ENCODE results near the gene LRBA.

Gene LRBA

GRCh38 chr4:150477869-150478268 lies 537.2 kb downstream of the LRBA start:
- no peak for DNase-seq

GRCh38 chr4:150476776-150477175 lies 538.3 kb downstream of the LRBA start:
- no peak for DNase-seq

GRCh38 chr4:150475763-150476162 lies 539.3 kb downstream of the LRBA start:
- DNase-seq, result no peak

GRCh38 chr4:150464523-150464922 lies 550.6 kb downstream of the LRBA start:
- no peak for DNase-seq

GRCh38 chr4:150462743-150463142 lies 552.3 kb downstream of the LRBA start:
- no peak for DNase-seq

GRCh38 chr4:150461957-150462356 lies 553.1 kb downstream of the LRBA start:
- no peak for DNase-seq

DNA sequence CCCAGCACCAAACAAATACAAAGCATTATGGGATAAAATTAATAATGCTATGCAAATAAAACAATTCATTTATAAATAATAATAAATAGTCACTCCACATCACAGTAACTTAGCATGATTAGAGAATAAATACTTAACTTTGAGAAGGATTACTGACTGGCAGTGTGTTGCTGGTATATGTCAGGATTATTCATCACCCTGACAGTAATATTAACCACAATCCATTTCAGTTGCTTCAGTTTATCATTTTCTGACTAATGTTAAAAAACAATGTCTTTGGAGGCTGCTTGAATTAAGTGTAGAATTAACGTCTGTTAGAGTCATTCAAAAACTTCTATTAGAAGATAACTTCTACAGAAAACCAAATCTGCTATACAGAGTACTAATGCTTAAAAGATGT lies 557.3 kb downstream of the LRBA start:
- DNase-seq, result no peak

DNA sequence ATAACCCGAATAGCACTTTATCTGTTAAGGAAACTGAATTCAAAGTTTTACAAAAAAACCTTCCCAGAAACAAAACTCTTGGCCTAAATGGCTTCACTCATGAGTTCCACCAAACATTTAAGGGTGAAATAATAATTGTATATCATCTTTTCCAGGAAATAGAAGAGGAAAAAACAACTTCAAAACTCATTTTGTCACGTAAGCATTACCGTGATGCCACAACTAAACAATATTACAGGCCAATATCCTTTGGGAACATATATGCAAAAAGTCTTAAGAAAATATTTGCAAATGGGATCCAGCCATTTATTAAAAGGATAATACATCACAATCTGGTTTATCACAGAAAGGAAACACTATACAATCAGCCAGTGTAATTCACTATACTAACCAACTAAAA lies 563.2 kb downstream of the LRBA start:
- no peak for DNase-seq

GRCh38 chr4:150447356-150447755 lies 567.7 kb downstream of the LRBA start:
- no peak for DNase-seq

DNA sequence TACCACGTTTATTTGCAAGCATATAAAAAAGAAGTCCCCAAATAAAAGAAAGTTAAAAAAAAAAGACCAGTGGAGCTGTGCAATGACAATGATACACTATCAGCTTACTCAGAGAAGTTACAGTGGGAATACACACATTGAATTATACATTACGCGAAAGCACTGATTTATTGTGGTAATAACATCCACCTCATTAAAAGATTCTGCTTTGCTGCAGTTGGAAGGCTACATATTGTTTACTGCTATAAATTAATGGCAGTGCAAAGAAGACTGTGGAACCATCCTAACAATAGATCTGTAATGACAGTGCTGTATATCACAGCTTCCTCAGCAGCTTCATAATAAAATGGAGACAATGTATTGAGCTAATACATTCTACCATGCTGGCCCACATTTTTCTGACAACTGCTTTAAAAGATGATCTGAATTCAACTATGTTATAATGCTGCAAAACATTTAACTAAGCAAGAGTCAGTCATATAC lies 575.6 kb downstream of the LRBA start:
- DNase-seq, result no peak

DNA sequence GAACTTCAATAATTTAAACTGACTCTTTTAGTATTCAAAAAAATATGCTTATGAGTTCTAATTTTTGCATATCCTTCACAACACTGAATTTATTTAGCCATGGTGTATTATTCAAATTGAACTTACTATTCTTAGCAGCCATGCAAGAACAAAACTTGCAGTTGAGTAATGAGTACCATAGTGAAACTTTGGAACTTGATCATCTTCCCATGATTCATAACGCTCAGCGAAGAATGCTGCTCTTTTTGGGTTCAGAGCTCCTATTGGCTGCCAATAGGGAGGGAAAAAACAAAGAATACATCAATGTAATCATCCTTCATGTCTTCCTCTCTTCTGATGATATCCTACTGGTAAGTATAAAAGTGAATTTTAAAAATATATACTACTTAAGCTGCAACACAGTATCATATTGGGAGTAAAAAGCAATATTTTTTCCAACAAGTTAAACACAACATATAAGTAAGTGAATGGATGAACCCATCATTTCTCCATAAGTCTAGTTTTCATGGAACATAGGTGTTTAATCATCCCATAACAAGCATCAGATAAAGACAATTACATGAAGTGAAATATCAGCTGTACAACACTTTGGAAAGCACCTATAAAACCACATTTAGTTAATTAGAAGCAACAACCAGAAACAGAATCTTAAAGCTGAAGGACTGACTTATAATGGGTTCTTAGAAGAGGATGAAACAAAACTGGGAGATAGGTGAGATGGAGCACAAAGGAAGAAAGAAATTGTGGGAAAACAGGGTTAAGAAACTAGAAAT lies 578.3 kb downstream of the LRBA start:
- no peak for DNase-seq

- DNase-seq, result no peak
Observed at GRCh38 chr4:150431221-150431620, 583.9 kb downstream of the LRBA start.

- no peak for DNase-seq
Observed at GRCh38 chr4:150425161-150425560, 589.9 kb downstream of the LRBA start.

DNA sequence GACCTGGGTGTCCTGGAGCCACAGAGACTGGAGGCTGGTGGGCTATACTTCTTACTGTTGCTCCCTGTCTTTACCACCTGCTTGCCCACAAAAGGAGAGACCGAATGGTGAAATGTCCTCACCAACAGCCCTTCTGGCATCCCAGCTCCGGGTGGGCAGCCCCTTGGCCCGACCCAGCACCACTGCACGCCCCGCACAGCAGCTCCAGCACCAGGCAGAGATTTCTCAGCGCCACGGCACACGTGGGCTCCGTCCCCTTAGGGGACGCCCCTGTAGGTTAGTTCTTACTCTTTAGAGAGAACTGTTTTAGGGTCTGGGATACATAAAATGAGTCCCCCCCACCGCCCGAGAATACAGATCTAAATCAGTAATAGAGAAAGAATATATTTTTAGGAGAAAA lies 591.6 kb downstream of the LRBA start:
- DNase-seq, result no peak

DNA sequence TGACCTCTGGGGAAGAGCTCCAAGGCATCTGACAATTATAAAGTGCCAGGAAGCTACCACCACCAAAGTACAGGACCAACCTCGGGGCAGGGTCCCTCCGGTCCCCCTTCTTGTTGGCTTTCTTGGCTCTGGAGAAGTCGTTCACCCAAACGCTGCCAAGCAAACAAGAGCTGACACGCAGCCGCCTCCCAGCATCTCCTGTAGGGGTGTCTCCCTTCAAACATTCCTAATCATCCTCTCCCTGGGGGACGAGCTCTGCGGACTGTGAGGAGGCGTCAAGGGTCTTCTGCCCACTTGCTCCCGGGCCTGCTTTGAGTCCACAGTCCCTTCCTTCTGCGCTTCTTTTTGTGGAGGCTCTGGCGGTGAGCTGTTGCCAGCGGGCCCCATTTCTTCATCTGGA lies 592.0 kb downstream of the LRBA start:
- no peak for DNase-seq

DNA sequence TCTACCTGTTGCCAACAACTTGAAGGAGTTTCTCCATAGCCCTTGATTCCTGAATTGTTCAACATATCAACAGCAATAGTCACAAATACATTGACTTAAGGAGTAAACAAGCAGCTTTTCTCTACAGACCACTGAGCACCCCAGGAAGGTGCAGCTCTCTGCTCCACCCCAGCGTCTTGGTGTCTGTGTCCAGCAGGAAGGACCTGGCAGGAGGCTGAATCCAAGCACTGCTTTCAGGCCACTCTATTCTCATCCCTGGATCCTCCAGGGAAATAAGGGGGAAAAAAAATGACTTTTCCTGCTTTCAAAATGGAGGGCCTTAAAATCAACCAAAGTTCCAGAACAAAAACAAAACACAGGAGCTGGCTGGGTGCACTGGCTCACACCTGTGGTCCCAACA lies 593.5 kb downstream of the LRBA start:
- no peak for DNase-seq

- DNase-seq, result no peak
Observed at GRCh38 chr4:150419939-150420338, 595.1 kb downstream of the LRBA start.

- no peak for DNase-seq
Observed at GRCh38 chr4:150418757-150419410, 596.2 kb downstream of the LRBA start.

GRCh38 chr4:150415213-150415612 lies 599.9 kb downstream of the LRBA start:
- DNase-seq, result no peak

- no peak for DNase-seq
Observed at GRCh38 chr4:150411520-150411919, 603.6 kb downstream of the LRBA start.

DNA sequence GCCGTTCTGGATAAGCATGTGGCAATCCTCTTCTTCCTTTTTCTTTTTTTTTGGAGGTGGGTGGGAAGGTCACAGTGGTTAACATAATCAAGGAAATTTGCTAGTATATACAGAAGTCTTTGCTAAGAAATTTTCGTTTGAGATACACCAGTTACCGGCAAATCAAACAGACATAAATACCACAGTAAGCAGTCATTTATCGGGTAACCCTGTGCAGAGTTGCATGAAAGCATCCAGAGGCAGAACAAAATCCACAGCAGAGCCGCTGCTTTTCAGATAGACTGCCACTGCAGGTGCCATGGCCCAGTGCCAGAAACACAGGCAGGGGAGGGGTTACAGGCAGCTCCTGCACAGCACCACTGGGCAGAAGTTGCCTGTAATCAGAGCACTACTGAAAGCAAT lies 612.2 kb downstream of the LRBA start:
- DNase-seq, result no peak

DNA sequence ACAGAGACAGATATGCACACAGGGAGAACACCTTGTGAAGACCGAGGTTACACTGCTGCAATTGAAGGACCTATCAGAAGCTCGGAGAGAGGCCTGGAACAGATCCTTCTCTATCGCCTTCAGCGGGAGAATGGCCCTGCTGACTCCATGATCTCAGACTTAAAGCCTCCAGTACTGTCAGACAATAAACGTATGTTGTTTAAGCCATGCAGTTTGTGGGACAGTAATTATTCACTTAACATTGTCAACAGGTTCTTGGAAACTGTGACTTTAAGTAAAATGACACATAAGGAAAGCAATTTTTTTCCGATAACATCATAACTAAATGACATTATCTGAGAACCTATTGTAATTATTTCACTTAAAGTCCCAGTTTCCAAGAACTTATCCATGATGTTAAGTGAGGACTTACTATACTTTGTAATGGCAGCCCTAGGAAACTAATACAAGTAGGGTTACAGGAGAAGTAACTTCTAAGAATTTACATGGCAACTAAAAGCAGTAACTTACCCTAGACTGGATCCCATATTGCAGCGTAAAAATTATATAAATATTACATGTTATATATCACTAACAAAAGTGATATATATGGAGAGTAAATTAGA lies 613.9 kb downstream of the LRBA start:
- no peak for DNase-seq

GRCh38 chr4:150395872-150396271 lies 619.2 kb downstream of the LRBA start:
- no peak for DNase-seq

DNA sequence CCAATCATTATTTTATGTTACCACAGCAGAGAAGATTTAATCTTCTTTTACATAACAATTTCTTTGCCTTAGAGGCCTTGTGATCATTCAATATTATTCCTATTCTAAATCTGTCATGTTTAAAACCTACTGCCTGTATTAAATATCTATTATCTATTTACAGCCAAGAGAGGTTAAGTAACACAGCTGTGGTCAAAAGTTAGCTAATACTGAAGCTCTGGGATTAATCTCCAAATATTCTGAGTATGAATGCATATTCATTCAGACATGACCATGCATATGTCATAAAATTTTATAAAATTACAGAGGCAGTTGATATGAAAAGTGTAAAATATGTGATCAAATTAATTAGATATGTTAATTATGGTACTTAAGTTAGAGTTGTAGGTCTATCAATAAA lies 621.0 kb downstream of the LRBA start:
- DNase-seq, result no peak

Data from midbrain (tissue), 1 donor.